ENCODE results near the gene CCNQ.
A peak's percentile ranks its signal among the peaks of the same experiment; 100 is the strongest.

The CCNQ gene

GRCh38 chrX:153554519-153555167 is 44.3 kb downstream of the CCNQ start:
- no peak for DNase-seq (ENCODE audit: low spot score)
- no peak overlapping the region for H3K4me3 ChIP-seq
- TF ChIP-seq, protein P1, sequence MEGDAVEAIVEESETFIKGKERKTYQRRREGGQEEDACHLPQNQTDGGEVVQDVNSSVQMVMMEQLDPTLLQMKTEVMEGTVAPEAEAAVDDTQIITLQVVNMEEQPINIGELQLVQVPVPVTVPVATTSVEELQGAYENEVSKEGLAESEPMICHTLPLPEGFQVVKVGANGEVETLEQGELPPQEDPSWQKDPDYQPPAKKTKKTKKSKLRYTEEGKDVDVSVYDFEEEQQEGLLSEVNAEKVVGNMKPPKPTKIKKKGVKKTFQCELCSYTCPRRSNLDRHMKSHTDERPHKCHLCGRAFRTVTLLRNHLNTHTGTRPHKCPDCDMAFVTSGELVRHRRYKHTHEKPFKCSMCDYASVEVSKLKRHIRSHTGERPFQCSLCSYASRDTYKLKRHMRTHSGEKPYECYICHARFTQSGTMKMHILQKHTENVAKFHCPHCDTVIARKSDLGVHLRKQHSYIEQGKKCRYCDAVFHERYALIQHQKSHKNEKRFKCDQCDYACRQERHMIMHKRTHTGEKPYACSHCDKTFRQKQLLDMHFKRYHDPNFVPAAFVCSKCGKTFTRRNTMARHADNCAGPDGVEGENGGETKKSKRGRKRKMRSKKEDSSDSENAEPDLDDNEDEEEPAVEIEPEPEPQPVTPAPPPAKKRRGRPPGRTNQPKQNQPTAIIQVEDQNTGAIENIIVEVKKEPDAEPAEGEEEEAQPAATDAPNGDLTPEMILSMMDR (IDR thresholded peaks at IDR 0.05) = peak; percentile 66

DNA sequence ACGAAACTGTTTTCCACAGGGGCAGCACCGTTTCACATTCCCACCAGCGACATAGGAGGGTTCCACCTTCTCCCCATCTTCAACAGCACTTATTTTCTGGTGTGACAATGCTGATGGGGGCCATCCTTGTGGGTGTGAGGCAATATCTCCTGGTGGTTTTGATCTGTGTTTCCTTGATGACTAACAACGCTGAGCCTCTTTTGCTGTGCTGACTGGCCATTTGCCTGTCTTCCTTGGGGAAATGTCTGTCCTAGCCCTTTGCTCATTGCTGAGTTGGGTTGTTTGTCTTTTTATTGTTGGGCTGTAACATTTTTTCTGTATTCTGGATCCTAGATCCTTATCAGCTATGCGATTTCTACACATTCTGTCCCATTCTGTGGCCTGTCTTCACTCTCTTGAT is 47.8 kb downstream of the CCNQ start:
- DNase-seq (ENCODE audit: low spot score) = no peak
- TF ChIP-seq, protein P1 (IDR thresholded peaks at IDR 0.05) = no peak
- H3K27ac ChIP-seq = no peak overlapping the region
- no peak overlapping the region for H3K4me3 ChIP-seq

More at GRCh38 chrX:153554519-153555167, 44.3 kb downstream of the CCNQ start:
- no peak overlapping the region for H3K27ac ChIP-seq

DNA sequence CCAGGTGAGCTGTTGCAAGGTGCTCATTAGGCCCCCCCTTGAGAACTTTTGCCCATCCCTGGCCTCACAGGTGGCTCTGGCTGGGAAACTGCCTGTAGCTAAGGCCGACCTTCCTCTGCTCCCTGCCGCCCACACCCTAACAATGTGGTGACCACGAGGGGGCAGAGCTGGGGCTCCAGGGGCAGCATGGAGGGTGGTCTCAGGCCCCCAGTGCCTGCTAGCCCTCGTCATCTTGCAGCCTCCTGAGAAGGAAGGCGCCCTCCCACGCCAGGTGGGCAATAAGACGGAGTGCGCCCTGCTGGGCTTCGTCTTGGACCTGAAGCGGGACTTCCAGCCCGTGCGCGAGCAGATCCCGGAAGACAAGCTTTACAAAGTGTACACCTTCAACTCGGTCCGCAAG is 49.1 kb downstream of the CCNQ start:
- TF ChIP-seq, protein P1 (IDR thresholded peaks at IDR 0.05) = no peak
- Histone ChIP-seq H3K4me3 (no peak overlapping the region), H3K27ac (no peak overlapping the region)
- DNase-seq (ENCODE audit: low spot score) = no peak

DNA sequence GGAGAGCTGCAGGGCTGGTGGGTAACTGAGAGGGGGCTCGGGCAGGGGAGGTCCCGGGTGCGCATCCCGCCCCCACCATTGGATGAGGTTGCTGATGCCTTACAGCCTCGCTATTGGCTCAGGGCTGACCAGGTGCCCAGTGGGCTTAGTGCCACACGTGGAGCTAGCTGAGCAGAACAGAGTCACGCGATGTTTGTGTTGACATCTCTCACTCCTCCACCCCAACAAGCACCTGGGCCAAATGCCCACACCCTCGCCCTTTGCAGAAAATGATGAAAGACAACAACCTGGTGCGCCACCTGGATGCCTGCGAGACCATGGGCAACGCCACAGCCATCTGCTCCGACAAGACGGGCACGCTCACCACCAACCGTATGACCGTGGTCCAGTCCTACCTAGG is 49.7 kb downstream of the CCNQ start:
- no peak for DNase-seq (ENCODE audit: low spot score)
- H3K27ac ChIP-seq = no peak overlapping the region
- TF ChIP-seq, protein P1 (IDR thresholded peaks at IDR 0.05) = no peak
- H3K4me3 ChIP-seq = no peak overlapping the region

GRCh38 chrX:153547195-153547594 is 51.7 kb downstream of the CCNQ start:
- TF ChIP-seq, protein P1 (IDR thresholded peaks at IDR 0.05) = no peak
- H3K27ac ChIP-seq = no peak overlapping the region
- no peak overlapping the region for H3K4me3 ChIP-seq
- DNase-seq (ENCODE audit: low spot score) = no peak

GRCh38 chrX:153546386-153546785 is 52.6 kb downstream of the CCNQ start:
- TF ChIP-seq, protein P1 (IDR thresholded peaks at IDR 0.05) = no peak
- Histone ChIP-seq H3K4me3 (no peak overlapping the region), H3K27ac (no peak overlapping the region)
- DNase-seq (ENCODE audit: low spot score) = no peak

DNA sequence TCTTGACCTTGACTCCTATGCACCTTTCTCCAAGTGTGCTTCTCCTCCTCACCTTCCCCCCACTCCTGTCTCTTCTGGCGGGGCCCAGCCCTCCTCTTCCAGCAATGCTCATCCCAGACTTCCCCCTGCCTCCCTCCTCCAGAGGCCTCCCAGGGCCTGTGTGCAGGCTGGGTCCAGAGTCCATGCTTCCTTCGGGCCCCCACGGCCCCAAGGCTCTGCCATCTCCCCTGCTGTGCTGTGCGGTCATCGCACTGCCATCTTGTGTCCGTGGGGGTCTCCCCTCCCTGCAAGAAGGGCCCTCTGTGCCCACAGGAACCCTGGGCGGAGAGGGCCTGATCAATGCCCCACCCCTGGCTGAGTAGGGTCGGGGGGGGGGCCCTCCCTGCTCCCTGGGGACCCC is 54.2 kb downstream of the CCNQ start:
- TF ChIP-seq, protein P1 (IDR thresholded peaks at IDR 0.05) = no peak
- no peak for DNase-seq (ENCODE audit: low spot score)

More for the DNA sequence above, 54.2 kb downstream of the CCNQ start:
- H3K27ac ChIP-seq = no peak overlapping the region
- H3K4me3 ChIP-seq = no peak overlapping the region

Data from coronary artery (tissue), 2 donors.